Inflammatory macrophage treated with lipopolysaccharide for 4 hours (primary cell): Measurements from ENCODE around the gene SRP14.
"Not testable (repeated sequence)": the region's sequence is repeated elsewhere in the genome, so short reads cannot be mapped to it uniquely, and the experiment has no call there.

Experiments
- DNase-seq: peaks from one replicate; pipeline ENCODE4 v3.0.0-alpha.2; 2020

Gene SRP14

DNA sequence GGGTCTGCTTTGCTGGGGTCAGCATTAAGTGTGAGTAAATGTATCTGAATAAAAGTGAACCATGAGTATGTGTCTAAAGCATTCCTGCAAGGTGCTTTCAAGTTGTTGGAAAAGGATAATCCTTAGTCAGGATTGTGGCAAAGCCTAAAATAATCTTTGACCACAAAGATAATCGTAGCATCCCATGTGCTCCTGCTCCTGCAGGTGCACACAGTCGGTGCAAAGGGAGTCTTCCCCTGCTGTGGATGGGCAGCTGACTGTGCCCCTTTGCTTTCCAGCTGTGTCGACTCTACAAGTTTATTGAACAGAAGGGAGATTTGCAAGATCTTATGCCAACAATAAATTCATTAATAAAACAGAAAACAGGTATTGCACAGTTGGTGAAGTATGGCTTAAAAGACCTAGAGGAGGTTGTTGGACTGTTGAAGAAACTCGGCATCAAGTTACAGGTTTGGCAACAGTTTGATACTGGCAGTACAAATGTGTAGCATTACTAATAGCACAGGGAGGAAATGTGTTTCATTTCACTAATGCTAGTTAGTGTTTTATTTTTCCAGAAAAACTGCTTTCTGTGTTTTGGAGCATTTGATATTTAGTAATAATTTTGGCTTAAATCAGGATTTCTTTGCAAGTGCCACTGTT, 22.6 kb downstream of the SRP14 start:
- DNase-seq: no peak

DNA sequence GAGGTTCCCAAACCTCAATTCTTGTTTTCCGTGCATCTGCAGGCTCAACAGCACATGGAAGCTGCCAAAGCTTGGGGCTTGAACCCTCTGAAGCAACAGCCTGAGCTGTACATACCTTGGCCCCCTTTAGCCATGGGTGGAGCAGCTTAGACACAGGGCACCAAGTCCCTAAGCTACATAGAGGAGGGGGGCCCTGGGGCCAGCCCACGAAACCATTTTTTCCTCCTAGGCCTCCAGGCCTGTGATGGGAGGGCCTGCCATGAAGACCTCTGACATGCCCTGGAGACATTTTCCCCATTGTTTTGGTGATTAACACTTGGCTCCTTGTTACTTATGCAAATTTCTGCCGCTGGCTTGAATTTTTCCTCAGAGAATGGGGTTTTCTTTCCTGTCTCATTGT, 24.6 kb downstream of the SRP14 start:
- no peak for DNase-seq

DNA sequence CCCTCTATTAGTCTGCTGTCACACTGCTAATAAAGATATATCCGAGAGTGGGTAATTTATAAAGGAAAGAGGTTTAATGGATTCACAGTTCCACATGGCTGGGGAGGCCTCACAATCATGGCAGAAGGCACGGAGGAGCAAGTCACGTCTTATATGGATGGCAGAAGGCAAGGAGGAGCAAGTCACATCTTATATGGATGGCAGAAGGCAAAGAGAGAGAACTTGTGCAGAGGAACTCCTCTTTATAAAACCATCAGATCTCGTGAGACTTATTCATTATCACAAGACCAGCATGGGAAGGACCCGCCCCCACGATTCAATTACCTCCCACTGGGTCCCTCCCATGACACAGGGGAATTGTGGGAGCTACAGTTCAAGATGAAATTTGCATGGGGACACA, 25.6 kb downstream of the SRP14 start:
- DNase-seq: not testable (repeated sequence)

DNA sequence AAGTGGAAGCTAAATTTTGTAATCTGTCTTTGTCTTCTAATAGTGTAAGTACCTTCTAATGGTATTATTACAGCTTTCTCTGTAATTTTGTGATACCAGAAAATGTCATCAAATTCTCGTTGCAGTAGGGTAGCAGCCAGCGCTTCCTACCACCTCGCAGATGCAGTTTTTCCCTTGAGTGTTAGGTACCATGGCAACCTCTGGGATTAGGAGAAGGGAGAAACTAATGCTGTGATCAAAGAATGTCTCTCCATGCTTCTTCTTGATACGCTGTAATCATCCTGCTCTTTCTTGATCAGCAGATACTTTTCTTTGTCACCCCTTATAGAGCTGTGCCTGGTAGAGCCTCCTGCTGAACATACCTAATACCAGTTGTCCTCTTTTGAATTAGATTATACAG, 27.7 kb downstream of the SRP14 start:
- DNase-seq: no peak

DNA sequence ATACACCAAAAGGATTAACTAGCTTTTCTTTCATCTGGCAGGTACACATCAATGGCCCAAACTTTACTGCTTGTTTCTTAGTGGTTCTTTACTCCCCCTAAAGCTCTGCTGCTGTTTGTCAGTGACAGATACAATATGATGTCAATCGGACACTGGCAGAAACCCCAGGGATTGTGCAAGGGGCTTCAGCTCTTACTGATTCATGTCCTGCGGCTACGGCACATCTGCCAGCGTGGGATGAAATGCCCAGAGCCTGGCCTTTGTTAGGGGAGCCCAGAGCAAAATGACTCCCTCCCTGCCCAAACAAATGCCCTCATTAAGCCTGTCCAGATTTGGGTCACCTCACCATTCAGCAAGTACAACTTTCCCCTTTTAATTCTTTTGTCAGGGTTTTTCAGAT, 28.3 kb downstream of the SRP14 start:
- peak; percentile 69 for DNase-seq

DNA sequence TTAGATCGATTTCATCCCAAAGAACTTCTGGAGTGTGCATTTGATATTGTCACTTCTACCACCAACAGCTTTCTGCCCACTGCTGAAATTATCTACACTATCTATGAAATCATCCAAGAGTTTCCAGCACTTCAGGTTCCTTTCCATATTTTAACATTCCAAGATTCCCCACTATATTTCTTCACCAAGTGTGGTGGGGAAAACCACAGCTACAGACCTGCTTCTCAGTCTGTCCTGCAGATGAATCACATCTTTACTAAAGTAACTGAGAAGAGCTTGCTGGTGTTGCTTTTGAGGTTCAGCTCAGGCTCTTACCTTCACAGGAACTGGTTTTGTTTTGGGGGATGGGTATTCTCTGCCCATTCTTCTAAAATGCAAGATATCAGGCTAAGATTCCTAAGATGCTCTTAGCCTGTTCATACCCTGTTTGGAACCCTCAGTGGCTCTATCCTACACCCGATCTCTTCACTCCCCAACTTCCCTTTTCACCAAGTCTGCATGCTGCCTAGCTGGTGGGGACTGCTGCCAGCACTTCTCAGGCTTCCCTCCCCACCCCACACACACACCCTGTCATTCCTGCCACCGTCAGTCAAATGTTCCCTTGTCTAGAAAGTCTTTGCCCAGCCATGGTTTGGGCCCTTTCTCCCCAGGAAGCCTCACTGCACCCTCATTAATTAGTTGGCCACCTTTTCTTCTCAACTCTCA, 30.8 kb downstream of the SRP14 start:
- DNase-seq: no peak

DNA sequence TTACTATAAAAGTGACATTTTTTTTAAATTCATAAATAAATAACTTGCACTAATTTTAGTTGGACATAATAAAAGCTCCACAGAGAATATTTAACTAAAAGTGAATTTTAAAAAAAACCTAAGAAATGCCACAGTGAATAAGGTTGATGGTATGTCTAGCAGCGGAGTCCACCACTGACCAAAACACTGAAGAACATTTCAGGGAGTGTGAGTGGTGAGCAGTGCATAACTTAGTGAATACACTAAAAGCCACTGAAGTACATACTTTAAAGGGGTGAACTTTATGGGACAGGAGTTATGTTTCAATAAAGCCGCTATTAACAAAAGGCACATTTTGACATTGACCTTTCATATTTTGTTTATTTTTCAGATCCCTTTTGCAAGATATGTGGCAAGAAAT, 32.3 kb downstream of the SRP14 start:
- DNase-seq: no peak

DNA sequence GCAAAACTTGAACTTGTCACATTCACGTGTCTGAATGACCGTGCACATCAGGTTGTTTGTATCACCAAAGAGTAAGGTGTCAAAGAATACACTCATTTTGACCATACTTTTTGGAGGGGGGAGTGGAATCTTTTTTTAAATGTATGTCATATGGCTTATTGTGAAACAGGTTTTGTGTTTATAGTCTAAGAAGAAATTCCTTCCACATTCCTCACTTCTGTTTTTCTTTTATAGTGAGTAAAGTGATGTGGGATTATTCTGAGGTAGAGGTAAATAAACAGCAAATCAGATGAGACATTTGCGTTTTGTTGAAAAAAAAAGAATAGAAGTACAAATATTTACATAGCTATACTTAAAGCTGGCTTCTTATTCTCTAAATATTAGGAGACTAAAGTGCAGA, 33.0 kb downstream of the SRP14 start:
- DNase-seq: no peak

DNA sequence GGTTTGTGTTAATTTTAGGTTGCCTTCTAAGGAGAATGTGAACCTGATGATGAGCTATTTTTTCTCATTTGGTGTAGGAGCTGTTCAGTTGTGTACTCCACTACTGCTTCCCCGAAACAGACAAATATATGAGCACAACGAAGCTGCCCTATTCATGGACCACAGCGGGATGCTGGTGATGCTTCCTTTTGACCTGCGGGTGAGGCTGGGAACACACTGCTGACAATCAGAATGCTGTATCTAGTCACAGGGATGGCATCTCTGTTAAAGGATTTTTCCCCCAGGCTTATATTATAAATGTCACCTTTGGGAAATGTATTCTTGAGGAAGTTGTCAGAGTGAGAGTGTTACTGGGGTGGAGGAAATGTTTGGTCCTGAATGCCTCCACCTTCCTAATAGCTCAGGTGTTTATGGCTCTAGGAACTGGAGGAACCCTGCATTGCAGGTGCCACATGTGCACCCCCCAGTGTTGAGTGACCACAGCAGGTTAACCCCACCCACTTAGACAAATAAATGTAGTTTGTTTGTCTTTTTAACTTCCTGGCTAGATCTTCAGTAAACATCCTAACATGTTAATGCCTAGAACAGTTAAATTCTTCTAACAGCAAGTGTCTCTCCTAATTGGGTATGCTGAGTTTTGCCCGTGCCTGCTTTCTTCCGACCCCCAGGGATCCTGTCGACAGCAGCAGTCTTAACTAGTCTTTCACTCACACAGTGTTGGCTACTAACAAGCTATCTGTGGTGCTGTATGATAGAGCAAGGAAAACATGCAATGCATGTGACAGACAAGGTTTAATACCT, 35.7 kb downstream of the SRP14 start:
- DNase-seq: no peak

DNA sequence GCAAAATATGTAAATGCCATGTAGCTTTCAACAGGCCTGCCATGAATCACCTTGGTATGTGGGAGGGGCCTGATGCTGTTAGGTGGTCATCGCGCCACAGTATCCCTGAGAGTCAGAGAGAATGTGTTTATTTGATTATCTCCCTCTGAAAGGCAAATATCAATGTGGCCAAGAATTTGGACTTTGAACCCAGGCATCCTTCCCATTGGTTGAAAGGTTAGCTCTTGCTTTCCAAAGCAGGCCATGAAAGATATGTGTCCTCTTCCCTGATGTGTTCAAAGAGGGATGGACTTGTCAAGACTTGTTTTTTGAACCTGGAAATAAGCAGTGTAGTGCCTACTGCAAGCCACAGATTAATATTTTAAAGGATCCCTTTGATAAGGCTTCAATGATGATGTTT, 36.7 kb downstream of the SRP14 start:
- DNase-seq: no peak

DNA sequence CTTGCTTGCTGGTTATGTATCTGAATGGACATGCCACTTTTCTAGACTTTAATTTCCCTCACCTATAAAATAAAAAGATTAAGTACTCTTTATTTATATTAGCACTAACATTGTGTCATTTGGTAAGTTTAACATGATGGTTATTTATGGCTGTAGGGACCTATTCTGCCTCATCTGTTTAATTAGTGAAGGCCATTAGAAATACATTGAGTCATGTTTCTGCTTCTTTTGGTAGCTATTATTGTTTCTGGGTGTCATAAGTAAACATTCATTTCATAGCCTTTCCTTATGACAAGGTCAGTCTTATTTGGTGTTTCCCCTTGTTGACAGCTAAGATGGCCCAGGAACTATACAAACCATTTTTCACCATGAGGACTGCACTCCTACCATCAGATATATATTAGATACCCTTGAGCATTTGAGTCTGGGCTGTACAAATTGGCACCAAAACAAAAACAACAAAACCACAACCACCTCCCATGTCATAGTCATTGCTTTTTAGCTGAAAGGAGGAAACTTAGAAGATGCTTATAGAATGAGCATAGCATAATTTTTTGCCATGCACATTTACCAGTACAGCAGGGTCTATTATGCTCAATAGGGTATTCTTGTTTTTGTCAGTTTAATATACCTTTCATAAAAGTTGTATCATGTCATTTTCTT, 39.3 kb downstream of the SRP14 start:
- DNase-seq: no peak

DNA sequence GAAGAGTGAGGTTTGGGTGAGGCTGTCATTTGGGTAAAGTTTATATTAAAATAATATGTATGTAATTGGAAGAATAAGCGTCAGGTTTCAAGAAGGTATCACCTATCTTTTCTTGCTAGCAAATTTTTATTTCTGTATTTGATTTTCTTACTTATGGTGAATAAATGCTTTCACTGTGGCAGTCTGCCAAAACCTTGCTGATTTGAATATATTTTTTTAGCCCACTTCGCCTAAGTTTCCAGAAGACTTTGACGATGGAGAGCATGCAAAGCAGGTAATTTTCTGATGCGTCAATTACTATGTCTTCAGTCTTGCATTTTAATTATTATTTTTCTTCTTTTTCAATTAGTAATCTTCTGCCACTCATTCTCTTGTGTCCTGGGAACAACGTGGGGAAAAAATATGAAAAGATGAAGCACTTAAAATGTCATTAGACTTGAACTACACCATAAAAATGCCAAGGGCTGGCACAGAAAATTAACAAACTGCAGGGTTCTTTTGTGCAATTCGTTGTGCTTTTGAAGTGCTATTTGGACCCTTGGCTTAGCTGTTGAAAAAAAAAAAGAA, 40.4 kb downstream of the SRP14 start:
- DNase-seq: no peak

DNA sequence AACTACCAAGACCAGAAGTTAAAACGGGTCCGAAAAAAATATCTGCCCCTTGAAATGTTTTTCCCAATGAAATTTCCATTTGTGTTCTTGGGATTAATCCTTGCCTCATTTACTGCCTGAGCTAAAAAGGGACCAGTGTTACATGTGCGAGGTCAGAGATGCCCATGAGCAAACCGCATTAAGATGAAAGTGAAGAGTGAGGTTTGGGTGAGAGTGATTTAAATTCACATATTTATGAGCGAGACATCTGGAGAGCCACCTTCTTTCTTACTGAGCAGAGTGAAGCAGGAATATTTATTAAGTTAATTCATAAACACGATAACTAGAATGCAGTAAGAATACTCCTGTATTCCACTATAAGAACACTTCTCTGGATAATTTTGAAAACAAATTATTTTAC, 41.3 kb downstream of the SRP14 start:
- no peak for DNase-seq

DNA sequence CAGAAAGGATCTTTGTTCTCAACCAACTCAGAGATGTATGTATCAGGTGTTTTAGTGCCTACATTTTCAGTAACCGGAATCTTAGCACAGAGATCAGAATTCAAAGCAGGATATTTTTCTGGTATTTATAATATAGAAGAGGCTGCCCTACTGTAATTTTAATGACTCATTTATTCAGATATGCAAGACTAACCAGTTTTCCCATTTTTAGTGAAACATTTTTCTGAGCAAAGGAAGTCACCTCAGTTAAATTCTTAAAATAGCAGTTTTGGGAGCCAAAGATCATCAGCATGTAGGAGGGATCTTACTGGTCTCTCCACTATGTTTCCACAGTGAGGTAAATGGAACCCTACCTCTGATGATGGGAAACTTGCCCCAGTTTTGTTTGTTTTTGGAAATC, 42.0 kb downstream of the SRP14 start:
- no peak for DNase-seq

DNA sequence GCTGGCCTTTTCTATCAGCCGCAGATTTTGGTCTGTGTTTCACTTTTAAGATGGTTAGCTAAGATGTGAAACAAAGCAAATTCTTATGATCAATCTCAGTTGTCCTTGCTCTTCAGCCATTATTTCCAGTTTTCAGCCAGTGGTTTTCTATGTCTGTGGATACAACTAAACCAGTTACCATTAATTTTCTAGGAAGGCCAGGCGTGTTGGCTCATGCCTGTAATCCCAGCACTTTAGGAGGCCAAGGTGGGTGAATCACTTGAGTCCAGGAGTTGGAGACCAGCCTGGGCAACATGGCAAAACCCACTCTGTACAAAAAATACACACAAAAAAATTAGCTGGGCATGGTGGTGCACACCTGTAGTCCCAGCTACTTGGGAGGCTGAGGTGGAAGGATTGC, 42.8 kb downstream of the SRP14 start:
- not testable (repeated sequence) for DNase-seq

DNA sequence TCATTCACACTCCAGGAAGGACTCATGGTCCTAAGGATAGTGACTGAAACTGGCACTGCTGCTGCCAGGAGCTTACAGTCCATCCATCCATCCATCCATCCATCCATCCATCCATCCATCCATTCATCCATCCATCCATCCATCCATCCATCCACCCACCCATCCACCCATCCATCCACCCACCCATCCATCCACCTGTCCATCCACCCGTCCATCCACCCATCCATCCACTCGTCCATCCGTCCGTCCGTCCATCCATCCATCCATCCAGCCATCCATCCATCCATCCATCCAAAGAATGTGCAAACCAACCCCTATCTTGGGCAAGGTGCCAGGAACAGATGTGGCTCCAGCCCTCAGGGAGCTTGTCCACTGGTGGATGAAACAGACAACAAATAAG, 46.0 kb downstream of the SRP14 start:
- not testable (repeated sequence) for DNase-seq

DNA sequence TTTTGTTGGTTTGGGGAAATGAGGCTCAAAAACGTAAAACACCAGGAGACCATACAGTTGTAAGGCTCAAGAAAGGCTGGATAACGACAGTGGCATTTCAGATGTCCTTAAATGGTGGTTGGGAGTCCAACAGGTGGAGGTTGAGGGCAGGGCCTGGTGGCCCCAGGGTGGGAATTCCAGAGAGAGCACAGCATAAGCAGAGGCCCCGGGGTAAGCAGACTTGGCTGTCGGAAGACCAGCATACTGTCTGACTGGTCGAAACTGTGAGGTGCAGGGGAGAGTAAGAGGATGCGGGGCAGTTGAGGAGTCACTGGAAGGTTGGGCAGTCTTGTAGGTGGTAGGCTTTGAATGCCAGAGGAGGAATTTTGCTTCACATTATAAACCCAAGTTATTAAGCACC, 48.3 kb downstream of the SRP14 start:
- DNase-seq: no peak

DNA sequence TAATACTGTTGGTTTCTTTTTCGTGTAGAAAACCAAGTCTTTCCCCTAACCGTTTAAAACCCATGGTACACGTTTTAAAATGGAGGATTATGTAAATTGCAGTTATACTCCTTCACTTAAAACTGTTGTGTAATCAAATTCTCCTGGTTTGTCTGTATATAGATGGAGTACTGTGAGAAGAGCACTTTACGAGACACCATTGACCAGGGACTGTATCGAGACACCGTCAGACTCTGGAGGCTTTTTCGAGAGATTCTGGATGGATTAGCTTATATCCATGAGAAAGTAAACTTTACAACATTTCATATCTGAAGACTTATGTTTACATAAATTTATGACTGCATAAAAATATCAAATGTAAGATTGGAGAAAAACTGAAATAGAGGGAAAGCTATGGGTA, 51.2 kb downstream of the SRP14 start:
- DNase-seq: no peak
